IMR-90 (cell line): ENCODE results near the gene COTL1. TPM values are rescaled to one million over a fixed set of nuclear protein-coding genes. Genes with fewer than 3 reads are reported as not detected.

Source experiments
- ATAC-seq: fragments of 200-7000 bp; cut with Tn5 transposase; 2 replicates; pipeline ENCODE4 v1.9.1; 2020; ENCODE audit warnings: low read depth, mild to moderate bottlenecking, moderate library complexity
- BruUV-seq: library from RNA; stranded (reverse); fragments of 400-500 nt; replicated peaks from 2 replicates; lab custom pipeline; 2021; lab: Mats Ljungman, UMichigan
- CTCF ChIA-PET: fragments of 300-600 bp; formaldehyde crosslinking; extraction: SDS; loops from one replicate; lab custom pipeline; 2021; ENCODE audit warnings: antibody characterized with exemption; lab: Yijun Ruan, JAX
- POLR2A ChIA-PET: fragments of 300-600 bp; sonication (Branson Sonifier 250); formaldehyde crosslinking; loops from one replicate; lab custom pipeline; 2022; ENCODE audit warnings: antibody characterized with exemption; ENCODE audit not compliant: unreplicated experiment; lab: Charles Lee
- DNase-seq: peaks from one replicate; pipeline ENCODE4 v3.0.0; 2013
- H2AFZ ChIP-seq: replicated peaks from 2 replicates; pipeline ENCODE3; 2013; ENCODE audit warnings: low read length, mild to moderate bottlenecking; ENCODE audit not compliant: poor library complexity
- H2AK5ac ChIP-seq: 2 replicates; pipeline ENCODE4 v1.6.1; 2013; ENCODE audit warnings: low read depth, low read length, inconsistent platforms
- H2AK9ac ChIP-seq: replicated peaks from 2 replicates; pipeline ENCODE3; 2013; ENCODE audit warnings: mild to moderate bottlenecking, low read depth, low read length, moderate library complexity; ENCODE audit not compliant: poor library complexity
- H2BK120ac ChIP-seq: 2 replicates; pipeline ENCODE4 v1.6.1; 2013; ENCODE audit warnings: low read depth, low read length, inconsistent platforms
- H2BK15ac ChIP-seq: 3 replicates; pipeline ENCODE4 v1.6.1; 2013; ENCODE audit warnings: low read depth, low read length, inconsistent platforms
- H2BK20ac ChIP-seq: 2 replicates; pipeline ENCODE4 v1.6.1; 2013; ENCODE audit warnings: low read depth, mild to moderate bottlenecking, inconsistent platforms, low read length, moderate library complexity
- H2BK5ac ChIP-seq: 2 replicates; pipeline ENCODE4 v1.6.1; 2013; ENCODE audit warnings: mild to moderate bottlenecking, low read depth, low read length, inconsistent platforms; ENCODE audit not compliant: poor library complexity, severe bottlenecking
- H3K14ac ChIP-seq: replicated peaks from 2 replicates; pipeline ENCODE4 v1.6.1; 2013; ENCODE audit warnings: low read depth, low read length, inconsistent platforms
- H3K18ac ChIP-seq: 2 replicates; pipeline ENCODE4 v1.6.1; 2013; ENCODE audit warnings: low read depth, low read length, control low read depth
- H3K23ac ChIP-seq: 2 replicates; pipeline ENCODE4 v1.6.1; 2013; ENCODE audit warnings: low read depth, low read length, inconsistent platforms
- H3K27ac ChIP-seq: 2 replicates; pipeline ENCODE4 v1.5.1; 2013; ENCODE audit warnings: mild to moderate bottlenecking, control low read depth, low read length; ENCODE audit not compliant: insufficient read depth
- H3K27me3 ChIP-seq: 2 replicates; pipeline ENCODE4 v1.6.1; 2013; ENCODE audit warnings: low read length; ENCODE audit not compliant: control insufficient read depth, insufficient read depth
- H3K36me3 ChIP-seq: 2 replicates; pipeline ENCODE4 v1.6.1; 2013; ENCODE audit warnings: low read length, mixed read lengths; ENCODE audit not compliant: control insufficient read depth, insufficient read depth
- H3K4ac ChIP-seq: 2 replicates; pipeline ENCODE4 v1.6.1; 2013; ENCODE audit warnings: low read depth, low read length, inconsistent platforms
- H3K4me1 ChIP-seq: 2 replicates; pipeline ENCODE4 v1.6.1; 2013; ENCODE audit warnings: low read length, mixed read lengths; ENCODE audit not compliant: control insufficient read depth, insufficient read depth
- H3K4me2 ChIP-seq: 2 replicates; pipeline ENCODE4 v1.6.1; 2013; ENCODE audit warnings: low read depth, mild to moderate bottlenecking, control low read depth, low read length, moderate library complexity
- H3K4me3 ChIP-seq: 2 replicates; pipeline ENCODE4 v1.5.1; 2013; ENCODE audit warnings: low read depth, mild to moderate bottlenecking, control low read depth, low read length, moderate library complexity; ENCODE audit not compliant: insufficient read depth
- H3K56ac ChIP-seq: 2 replicates; pipeline ENCODE4 v1.6.1; 2013; ENCODE audit warnings: low read length, inconsistent platforms; ENCODE audit not compliant: insufficient read depth; ENCODE audit errors: extremely low read depth
- H3K79me1 ChIP-seq, 2 experiments: 2 replicates each; pipeline ENCODE4 v1.6.1; 2013; ENCODE audit warnings: low read length in 2 of 2, inconsistent platforms in 1 of 2, low read depth in 1 of 2
- H3K9ac ChIP-seq: 2 replicates; pipeline ENCODE4 v1.6.1; 2013; ENCODE audit warnings: low read depth, low read length, control low read depth
- H3K9me1 ChIP-seq: 2 replicates; pipeline ENCODE4 v1.6.1; 2013; ENCODE audit warnings: low read length, inconsistent platforms; ENCODE audit not compliant: insufficient read depth
- H3K9me3 ChIP-seq: 2 replicates; pipeline ENCODE4 v1.6.1; 2013; ENCODE audit warnings: low read length; ENCODE audit not compliant: control insufficient read depth, insufficient read depth
- H4K20me1 ChIP-seq: 2 replicates; pipeline ENCODE4 v1.6.1; 2013; ENCODE audit warnings: low read length, inconsistent platforms; ENCODE audit not compliant: insufficient read depth
- H4K5ac ChIP-seq: 2 replicates; pipeline ENCODE4 v1.6.1; 2013; ENCODE audit warnings: mild to moderate bottlenecking, low read depth, low read length, control low read depth
- H4K8ac ChIP-seq, 2 experiments: 2 replicates each; pipeline ENCODE4 v1.6.1; 2013; ENCODE audit warnings: low read depth in 2 of 2, low read length in 2 of 2, control low read depth in 1 of 2, inconsistent platforms in 1 of 2
- H4K91ac ChIP-seq: 2 replicates; pipeline ENCODE4 v1.6.1; 2013; ENCODE audit warnings: low read depth, low read length, inconsistent platforms; ENCODE audit not compliant: insufficient read depth
- NFE2L2 ChIP-seq: fragments of 150-350 bp; IDR thresholded peaks from 2 replicates; pipeline ENCODE4 v1.6.1; 2016; ENCODE audit warnings: low read depth, mild to moderate bottlenecking, low read length
- WGBS, 2 experiments: methylation state at CpG; one replicate each; pipeline versions ENCODE4 v1.1.5 to v1.1.7; 2013; ENCODE audit warnings: missing lambda C conversion rate in 2 of 2; ENCODE audit not compliant: insufficient read length in 1 of 2; ENCODE audit errors: extremely low coverage in 2 of 2; 5-methylcytosine and 5-hydroxymethylcytosine counted together
- dilution Hi-C: fragments of 300-500 bp; cut with HindIII; formaldehyde crosslinking; loops from one replicate; pipeline ENCODE4 v1.14.3; 2018; ENCODE audit warnings: low sequenced_read_pairs; ENCODE audit not compliant: unreplicated experiment
- in situ Hi-C: fragments of 300-500 bp; cut with MboI; formaldehyde crosslinking; loops from 3 replicates; pipeline ENCODE4 v1.14.3; 2019; ENCODE audit warnings: low sequenced_read_pairs, inconsistent platforms, mixed read lengths
- intact Hi-C: fragments of 100-400 bp; cut with micrococcal nuclease; formaldehyde crosslinking; loops from 2 replicates; pipeline ENCODE4 v1.10.0; 2022
- polyA plus RNA-seq, 3 experiments: library from polyadenylated mRNA; depleted of rRNA; stranded (reverse); fragments of >200 nt; gene quantifications; 2 replicates each; pipeline ENCODE4 v1.2.3, GENCODE V29; 2012; ENCODE audit warnings: low replicate concordance in 1 of 3
- total RNA-seq: library from RNA; depleted of rRNA; stranded (reverse); fragments of >200 nt; gene quantifications from 2 replicates; pipeline ENCODE4 v1.2.3, GENCODE V29; 2012

Gene COTL1
- total and polyA plus RNA-seq, 2 of the 4 experiments (the other 2 are of a cell fraction) = 144 to 258 TPM

- H3K9me1 ChIP-seq = peaks cover 5% of the 10 kb centered on the region; the same call in 1 of the 2 replicates
- H3K56ac ChIP-seq = no peak overlapping the region
- no peaks in the 10 kb centered on the region for H3K36me3 ChIP-seq
- no peak overlapping the region for H3K4ac ChIP-seq
- dilution Hi-C loops (no loop called here), intact Hi-C loops (no loop called here), in situ Hi-C loops (no loop called here)
- no peak overlapping the region for H3K27ac ChIP-seq
- no peaks in the 10 kb centered on the region for H3K79me1 ChIP-seq
- ChIA-PET POLR2A (no interaction called here), CTCF (no interaction called here)
- H3K4me1 ChIP-seq = peaks cover 7% of the 10 kb centered on the region; the same call in 1 of the 2 replicates
- peak overlapping the region; percentile 27; the same call in 1 of the 2 replicates for H3K4me2 ChIP-seq
- no peak overlapping the region for H2AK5ac ChIP-seq
- H2BK15ac ChIP-seq = no peak overlapping the region
- no peak overlapping the region for H3K14ac ChIP-seq
- no peak overlapping the region for H2BK20ac ChIP-seq
- no peak overlapping the region for H2AFZ ChIP-seq
- no peak overlapping the region for H3K23ac ChIP-seq
- no peak overlapping the region for H3K4me3 ChIP-seq
- no peaks in the 10 kb centered on the region for H4K20me1 ChIP-seq
- no peak overlapping the region for H2BK120ac ChIP-seq
- H4K5ac ChIP-seq = no peak overlapping the region
- no peak overlapping the region for H4K91ac ChIP-seq
- DNase-seq = peak; percentile 41
- 0 out of 2 replicates have a peak overlapping the region, but pooled peaks have one; percentile 35 for H3K18ac ChIP-seq
- peak; percentile 53 for ATAC-seq
- WGBS, 2 experiments = no CpG with 5 or more reads among the region's 7 CpGs
- H2BK5ac ChIP-seq = no peak overlapping the region
- no peak overlapping the region for H2AK9ac ChIP-seq
- no TSS peak for BruUV-seq
- H3K9ac ChIP-seq = no peak overlapping the region
- no peaks in the 10 kb centered on the region for H3K27me3 ChIP-seq
- TF ChIP-seq NFE2L2 = no peak
- H4K8ac ChIP-seq = no peak overlapping the region
- no peaks in the 10 kb centered on the region for H3K9me3 ChIP-seq
Measured at GRCh38 chr16:84541999-84542817, 75.7 kb downstream of the COTL1 start.
